SJCRH30 (cell line): Measurements from ENCODE around the gene PBX1. TPM values are rescaled to one million over a fixed set of nuclear protein-coding genes. Genes with fewer than 3 reads are reported as not detected.
A peak's percentile ranks its signal among the peaks of the same experiment; 100 is the strongest.

Source experiments
- DNase-seq, 2 experiments: peaks; one replicate each; pipeline ENCODE4 v3.0.0-alpha.2; 2015 to 2020
- H3K27ac ChIP-seq: fragments of 250-450 bp; sonication (Bioruptor Pico); 2 replicates; pipeline ENCODE4 v1.5.1; 2020; ENCODE audit warnings: mild to moderate bottlenecking, moderate library complexity
- H3K27me3 ChIP-seq: fragments of 250-450 bp; sonication (Bioruptor Pico); 2 replicates; pipeline ENCODE4 v1.5.1; 2020; ENCODE audit warnings: mild to moderate bottlenecking, moderate library complexity
- H3K36me3 ChIP-seq: fragments of 250-450 bp; sonication (Bioruptor Pico); 2 replicates; pipeline ENCODE4 v1.5.1; 2020; ENCODE audit warnings: mild to moderate bottlenecking, moderate library complexity
- H3K4me1 ChIP-seq: fragments of 250-450 bp; sonication (Bioruptor Pico); 2 replicates; pipeline ENCODE4 v1.5.1; 2020; ENCODE audit warnings: mild to moderate bottlenecking, moderate library complexity
- H3K4me3 ChIP-seq: fragments of 250-450 bp; sonication (Bioruptor Pico); 2 replicates; pipeline ENCODE4 v1.5.1; 2020; ENCODE audit warnings: mild to moderate bottlenecking, moderate library complexity
- H3K9me3 ChIP-seq: fragments of 250-450 bp; sonication (Bioruptor Pico); replicated peaks from 2 replicates; pipeline ENCODE4 v1.5.1; 2020; ENCODE audit warnings: mild to moderate bottlenecking, moderate library complexity
- total RNA-seq: library from RNA; depleted of rRNA; stranded (reverse); fragments of >200 nt; shearing (Covaris generic); gene quantifications from 2 replicates; pipeline ENCODE4 v1.2.3, GENCODE V29; 2014

Gene PBX1
- total RNA-seq, 1 experiment from 2014 or later: 39.0 TPM

- H3K4me1 ChIP-seq: no peaks in the 10 kb centered on the region
- no peaks in the 10 kb centered on the region for H3K9me3 ChIP-seq
- H3K27me3 ChIP-seq: no peaks in the 10 kb centered on the region
- H3K27ac ChIP-seq: no peak overlapping the region
- no peak for DNase-seq
- H3K4me3 ChIP-seq: no peak overlapping the region
- no peaks in the 10 kb centered on the region for H3K36me3 ChIP-seq
These were observed 282.9 kb downstream of the PBX1 start for GRCh38 chr1:164841702-164842465.

GRCh38 chr1:164842870-164843269, 283.9 kb downstream of the PBX1 start:
- Histone ChIP-seq H3K27me3 (no peaks in the 10 kb centered on the region), H3K4me3 (no peak overlapping the region), H3K36me3 (peaks cover 2% of the 10 kb centered on the region; the same call in 1 of the 2 replicates), H3K27ac (no peak overlapping the region), H3K4me1 (no peaks in the 10 kb centered on the region), H3K9me3 (no peaks in the 10 kb centered on the region)
- DNase-seq: no peak

GRCh38 chr1:164843743-164844500, 284.9 kb downstream of the PBX1 start:
- Histone ChIP-seq H3K27me3 (no peaks in the 10 kb centered on the region), H3K4me3 (no peak overlapping the region), H3K27ac (no peak overlapping the region), H3K36me3 (peaks cover 2% of the 10 kb centered on the region; the same call in 1 of the 2 replicates), H3K9me3 (no peaks in the 10 kb centered on the region), H3K4me1 (no peaks in the 10 kb centered on the region)
- no peak for DNase-seq

- Histone ChIP-seq H3K27me3 (no peaks in the 10 kb centered on the region), H3K36me3 (peaks cover 2% of the 10 kb centered on the region; the same call in 1 of the 2 replicates), H3K9me3 (no peaks in the 10 kb centered on the region), H3K4me3 (no peak overlapping the region), H3K27ac (no peak overlapping the region), H3K4me1 (no peaks in the 10 kb centered on the region)
- no peak for DNase-seq
These were observed 288.0 kb downstream of the PBX1 start for GRCh38 chr1:164846731-164847691.

- Histone ChIP-seq H3K27me3 (no peaks in the 10 kb centered on the region), H3K36me3 (no peaks in the 10 kb centered on the region), H3K4me1 (peaks cover 11% of the 10 kb centered on the region), H3K27ac (peak overlapping the region; percentile 46), H3K9me3 (no peaks in the 10 kb centered on the region), H3K4me3 (no peak overlapping the region)
- peak; percentile 77 to 87 for DNase-seq
These were observed 294.2 kb downstream of the PBX1 start for GRCh38 chr1:164853146-164853545.

- Histone ChIP-seq H3K4me3 (no peak overlapping the region), H3K27me3 (no peaks in the 10 kb centered on the region), H3K36me3 (no peaks in the 10 kb centered on the region), H3K27ac (no peak overlapping the region), H3K9me3 (no peaks in the 10 kb centered on the region), H3K4me1 (peaks cover 11% of the 10 kb centered on the region)
- no peak for DNase-seq
These were observed 296.8 kb downstream of the PBX1 start for GRCh38 chr1:164855716-164856329.

GRCh38 chr1:164856381-164856780, 297.4 kb downstream of the PBX1 start:
- Histone ChIP-seq H3K27ac (no peak overlapping the region), H3K9me3 (no peaks in the 10 kb centered on the region)
- DNase-seq: no peak

GRCh38 chr1:164857439-164857838, 298.5 kb downstream of the PBX1 start:
- Histone ChIP-seq H3K9me3 (no peaks in the 10 kb centered on the region), H3K27ac (no peak overlapping the region), H3K36me3 (no peaks in the 10 kb centered on the region), H3K4me1 (peaks cover 11% of the 10 kb centered on the region), H3K4me3 (no peak overlapping the region), H3K27me3 (no peaks in the 10 kb centered on the region)
- no peak for DNase-seq

More at GRCh38 chr1:164856381-164856780, 297.4 kb downstream of the PBX1 start:
- Histone ChIP-seq H3K27me3 (no peaks in the 10 kb centered on the region), H3K36me3 (no peaks in the 10 kb centered on the region), H3K4me1 (peaks cover 11% of the 10 kb centered on the region), H3K4me3 (no peak overlapping the region)

GRCh38 chr1:164858096-164858632, 299.2 kb downstream of the PBX1 start:
- H3K4me1 ChIP-seq: peaks cover 4% of the 10 kb centered on the region
- no peak for DNase-seq
- no peak overlapping the region for H3K4me3 ChIP-seq
- no peaks in the 10 kb centered on the region for H3K9me3 ChIP-seq
- no peaks in the 10 kb centered on the region for H3K36me3 ChIP-seq
- no peaks in the 10 kb centered on the region for H3K27me3 ChIP-seq
- H3K27ac ChIP-seq: no peak overlapping the region

- no peak for DNase-seq
- no peaks in the 10 kb centered on the region for H3K36me3 ChIP-seq
- no peaks in the 10 kb centered on the region for H3K4me1 ChIP-seq
- no peaks in the 10 kb centered on the region for H3K27me3 ChIP-seq
- H3K27ac ChIP-seq: no peak overlapping the region
- no peak overlapping the region for H3K4me3 ChIP-seq
- H3K9me3 ChIP-seq: no peaks in the 10 kb centered on the region
These were observed 302.6 kb downstream of the PBX1 start for GRCh38 chr1:164861632-164862031.

GRCh38 chr1:164863056-164863455, 304.1 kb downstream of the PBX1 start:
- H3K27me3 ChIP-seq: no peaks in the 10 kb centered on the region
- H3K4me3 ChIP-seq: no peak overlapping the region
- DNase-seq: no peak
- no peaks in the 10 kb centered on the region for H3K4me1 ChIP-seq
- H3K9me3 ChIP-seq: no peaks in the 10 kb centered on the region
- no peaks in the 10 kb centered on the region for H3K36me3 ChIP-seq
- H3K27ac ChIP-seq: no peak overlapping the region

- H3K27me3 ChIP-seq: no peaks in the 10 kb centered on the region
- no peak overlapping the region for H3K27ac ChIP-seq
- H3K4me3 ChIP-seq: no peak overlapping the region
- no peaks in the 10 kb centered on the region for H3K36me3 ChIP-seq
- no peaks in the 10 kb centered on the region for H3K4me1 ChIP-seq
- no peaks in the 10 kb centered on the region for H3K9me3 ChIP-seq
- DNase-seq: no peak
These were observed 305.2 kb downstream of the PBX1 start for GRCh38 chr1:164864161-164864560.

- H3K36me3 ChIP-seq: no peaks in the 10 kb centered on the region
- H3K4me3 ChIP-seq: no peak overlapping the region
- no peaks in the 10 kb centered on the region for H3K4me1 ChIP-seq
- H3K27me3 ChIP-seq: no peaks in the 10 kb centered on the region
- H3K27ac ChIP-seq: no peak overlapping the region
- no peaks in the 10 kb centered on the region for H3K9me3 ChIP-seq
- no peak for DNase-seq
These were observed 306.4 kb downstream of the PBX1 start for GRCh38 chr1:164865385-164865784.

GRCh38 chr1:164867590-164867989, 308.6 kb downstream of the PBX1 start:
- Histone ChIP-seq H3K27me3 (no peaks in the 10 kb centered on the region), H3K27ac (no peak overlapping the region), H3K4me1 (no peaks in the 10 kb centered on the region), H3K36me3 (no peaks in the 10 kb centered on the region), H3K9me3 (no peaks in the 10 kb centered on the region), H3K4me3 (no peak overlapping the region)
- DNase-seq: no peak
